Measurements from ENCODE around the gene CORO2A. TPM values are rescaled to one million over a fixed set of nuclear protein-coding genes. Genes with fewer than 3 reads are reported as not detected.
"Not testable (repeated sequence)": the region's sequence is repeated elsewhere in the genome, so short reads cannot be mapped to it uniquely, and the experiment has no call there.

Gene CORO2A
- total RNA-seq, 1 donor from 2014 or later, result 26.1 TPM

DNA sequence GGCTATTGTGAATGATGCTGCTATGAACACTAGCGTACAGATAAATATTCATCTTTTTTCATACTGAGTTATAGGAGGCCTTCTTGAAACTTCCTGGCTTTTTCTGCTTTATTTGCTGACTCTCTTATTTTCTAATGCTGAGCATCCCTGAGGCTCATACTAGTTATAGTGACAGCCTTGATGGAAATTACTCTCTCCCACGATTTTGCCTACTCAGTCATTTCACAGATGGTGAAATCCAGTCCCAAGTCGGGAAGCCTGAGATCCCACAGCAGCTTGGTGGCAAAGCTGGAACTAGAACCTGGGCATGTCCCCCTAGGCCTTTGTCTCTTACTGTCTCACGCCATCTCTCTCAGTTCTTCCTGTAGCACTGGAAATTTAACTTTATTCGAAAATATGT, 113.5 kb downstream of the CORO2A start:
- Histone ChIP-seq H3K4me1 (peaks cover 32% of the 10 kb centered on the region), H3K27ac (no peak overlapping the region), H3K9me3 (no peaks in the 10 kb centered on the region), H3K4me3 (no peak overlapping the region), H3K36me3 (peaks cover 65% of the 10 kb centered on the region), H3K27me3 (ENCODE audit: low read depth) (no peaks in the 10 kb centered on the region)
- ATAC-seq (no peak), DNase-seq (no peak)
- TF ChIP-seq, protein P1, sequence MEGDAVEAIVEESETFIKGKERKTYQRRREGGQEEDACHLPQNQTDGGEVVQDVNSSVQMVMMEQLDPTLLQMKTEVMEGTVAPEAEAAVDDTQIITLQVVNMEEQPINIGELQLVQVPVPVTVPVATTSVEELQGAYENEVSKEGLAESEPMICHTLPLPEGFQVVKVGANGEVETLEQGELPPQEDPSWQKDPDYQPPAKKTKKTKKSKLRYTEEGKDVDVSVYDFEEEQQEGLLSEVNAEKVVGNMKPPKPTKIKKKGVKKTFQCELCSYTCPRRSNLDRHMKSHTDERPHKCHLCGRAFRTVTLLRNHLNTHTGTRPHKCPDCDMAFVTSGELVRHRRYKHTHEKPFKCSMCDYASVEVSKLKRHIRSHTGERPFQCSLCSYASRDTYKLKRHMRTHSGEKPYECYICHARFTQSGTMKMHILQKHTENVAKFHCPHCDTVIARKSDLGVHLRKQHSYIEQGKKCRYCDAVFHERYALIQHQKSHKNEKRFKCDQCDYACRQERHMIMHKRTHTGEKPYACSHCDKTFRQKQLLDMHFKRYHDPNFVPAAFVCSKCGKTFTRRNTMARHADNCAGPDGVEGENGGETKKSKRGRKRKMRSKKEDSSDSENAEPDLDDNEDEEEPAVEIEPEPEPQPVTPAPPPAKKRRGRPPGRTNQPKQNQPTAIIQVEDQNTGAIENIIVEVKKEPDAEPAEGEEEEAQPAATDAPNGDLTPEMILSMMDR (IDR thresholded peaks at IDR 0.05), result no peak
- intact Hi-C loops (cut with DNase I), result no loop called here

DNA sequence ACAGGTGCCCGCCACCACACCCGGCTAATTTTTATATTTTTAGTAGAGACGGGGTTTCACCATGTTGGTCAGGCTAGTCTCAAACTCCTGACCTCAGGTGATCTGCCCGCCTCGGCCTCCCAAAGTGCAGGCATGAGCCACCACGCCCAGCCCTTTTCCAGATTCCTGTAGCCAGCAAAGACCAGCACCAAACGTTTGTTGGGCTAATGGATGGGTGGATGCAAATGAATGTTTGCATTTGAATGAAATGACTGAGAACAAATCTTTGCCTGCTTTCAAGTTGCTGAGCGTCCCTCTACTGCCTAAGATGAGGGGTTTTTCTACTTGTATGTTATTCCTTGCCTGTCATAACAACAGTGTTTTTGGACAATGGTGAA, 115.9 kb downstream of the CORO2A start:
- intact Hi-C loops (cut with DNase I); H3K9me3 ChIP-seq; ATAC-seq; DNase-seq; H3K27me3 ChIP-seq (ENCODE audit: low read depth); H3K4me3 ChIP-seq: not testable (repeated sequence)
- peaks cover 39% of the 10 kb centered on the region for H3K4me1 ChIP-seq
- H3K36me3 ChIP-seq, result peaks cover 41% of the 10 kb centered on the region
- peak overlapping the region; percentile 32 for H3K27ac ChIP-seq

DNA sequence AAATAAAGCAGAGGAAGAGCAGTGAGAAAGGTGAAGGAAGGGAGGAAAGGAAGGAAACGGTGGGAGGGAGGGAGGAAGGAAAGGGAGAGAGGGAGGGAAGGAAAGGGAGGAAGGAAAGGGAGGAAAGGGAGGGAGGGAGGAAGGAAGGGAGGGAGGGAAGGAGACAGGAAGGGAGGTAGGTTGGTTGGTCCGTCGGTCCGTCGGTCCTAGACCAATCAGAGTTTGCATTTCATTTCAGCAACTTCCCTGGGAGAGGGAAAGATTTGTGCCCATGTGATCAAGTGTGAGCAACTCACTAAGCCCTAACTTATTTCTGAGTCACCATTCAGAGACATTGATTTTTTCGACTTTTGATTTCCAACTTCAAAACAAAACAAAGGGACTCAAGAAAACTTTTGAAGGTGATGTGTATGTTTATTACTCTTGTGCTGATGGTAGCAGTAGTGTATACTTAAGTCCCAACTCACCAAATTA, 117.1 kb downstream of the CORO2A start:
- Histone ChIP-seq H3K9me3 (no peaks in the 10 kb centered on the region), H3K27me3 (ENCODE audit: low read depth) (no peaks in the 10 kb centered on the region), H3K4me1 (peaks cover 39% of the 10 kb centered on the region), H3K4me3 (no peak overlapping the region), H3K36me3 (peaks cover 30% of the 10 kb centered on the region), H3K27ac (peak overlapping the region; percentile 32)
- TF ChIP-seq, protein P1 (IDR thresholded peaks at IDR 0.05), result no peak
- intact Hi-C loops (cut with DNase I), result no loop called here
- no peak for DNase-seq
- peak; percentile 45 to 63 for ATAC-seq

DNA sequence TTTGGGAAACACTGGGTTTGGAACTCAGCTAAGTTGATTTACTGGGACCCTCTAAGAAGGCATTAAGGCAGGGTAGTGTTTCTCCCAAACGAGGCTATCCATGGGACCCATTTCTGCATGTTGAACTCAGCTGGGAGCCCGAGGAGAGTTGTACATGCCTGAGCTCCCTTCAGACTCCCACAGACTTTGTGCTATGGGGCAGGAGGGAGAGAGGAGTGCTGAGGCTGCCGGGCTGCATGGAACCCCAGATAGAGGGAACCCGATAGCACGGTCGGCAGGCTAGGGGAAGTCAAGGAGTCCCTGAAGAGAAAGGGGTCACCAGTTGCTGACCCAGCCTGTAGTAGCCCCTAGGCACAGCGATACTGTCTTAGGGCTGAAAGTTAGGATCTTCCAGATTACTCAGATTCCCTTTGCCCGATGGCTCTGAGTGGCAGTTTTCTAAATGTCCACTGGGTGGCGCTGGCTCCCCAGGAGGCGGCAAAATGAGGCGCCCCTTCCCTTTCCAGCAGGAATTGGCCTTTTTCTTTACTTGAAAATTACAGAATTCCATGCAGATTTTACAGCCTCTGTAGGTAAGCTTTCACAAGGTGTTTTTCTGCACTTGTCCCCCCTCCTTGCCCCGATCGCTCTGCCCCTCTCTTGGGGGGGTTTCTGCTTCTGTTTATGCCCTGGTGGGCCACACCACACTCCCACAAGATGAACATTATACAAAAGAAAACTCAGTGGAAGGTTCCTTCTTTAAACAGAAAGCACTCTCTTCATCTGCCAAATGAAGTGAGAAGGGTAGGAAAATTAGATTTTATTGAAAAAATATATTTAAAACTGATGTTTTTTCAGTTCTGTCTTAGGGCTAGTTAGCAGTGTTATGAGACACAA, 118.1 kb downstream of the CORO2A start:
- ATAC-seq (peak; percentile 78 to 81), DNase-seq (peak; percentile 70)
- TF ChIP-seq, protein P1 (IDR thresholded peaks at IDR 0.05), result peak; percentile 97
- Histone ChIP-seq H3K4me1 (peaks cover 39% of the 10 kb centered on the region), H3K27ac (peak overlapping the region; percentile 43), H3K4me3 (no peak overlapping the region), H3K36me3 (peaks cover 26% of the 10 kb centered on the region), H3K9me3 (no peaks in the 10 kb centered on the region), H3K27me3 (ENCODE audit: low read depth) (no peaks in the 10 kb centered on the region)
- intact Hi-C loops (cut with DNase I), result no loop called here

DNA sequence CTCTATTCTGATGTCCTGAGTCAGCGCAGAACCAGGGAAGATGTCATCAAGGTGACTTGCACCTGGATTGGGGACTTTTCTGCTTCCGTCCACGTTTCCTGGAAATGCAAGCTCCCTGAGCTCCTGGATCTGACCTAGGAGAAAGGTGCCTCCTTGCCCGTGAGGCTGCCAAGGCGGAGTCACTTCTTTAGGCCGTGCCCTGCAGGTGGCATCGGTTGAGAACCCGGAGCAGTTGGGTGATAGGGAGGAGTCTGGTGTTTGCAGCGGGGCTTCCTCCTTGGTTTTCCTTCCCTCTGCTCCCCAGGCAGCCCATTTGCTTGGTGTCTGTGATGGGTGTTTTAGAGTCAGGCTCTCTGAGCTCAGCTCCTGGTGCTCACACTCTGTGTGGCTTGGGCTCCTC, 120.7 kb downstream of the CORO2A start:
- ATAC-seq, result no peak
- Histone ChIP-seq H3K4me3 (no peak overlapping the region), H3K4me1 (peaks cover 39% of the 10 kb centered on the region), H3K36me3 (peaks cover 14% of the 10 kb centered on the region), H3K27ac (peak overlapping the region; percentile 59), H3K9me3 (no peaks in the 10 kb centered on the region), H3K27me3 (ENCODE audit: low read depth) (no peaks in the 10 kb centered on the region)
- intact Hi-C loops (cut with DNase I), result no loop called here
- no peak for DNase-seq
- TF ChIP-seq, protein P1 (IDR thresholded peaks at IDR 0.05), result no peak

Small RNA genes within 50 kb of the gene (microRNA-seq; reads per million reads assigned to microRNA genes)
- gene MIR6854 (ENCODE audit: borderline number of aligned reads), result not detected

Other genes starting within 250 kb of the CORO2A start
- gene ANP32B, start 209.3 kb downstream of the CORO2A start, total RNA-seq, result 120 TPM
- 61.9 TPM for gene NANS, start 135.9 kb downstream of the CORO2A start, total RNA-seq
- gene TRIM14, start 73.4 kb downstream of the CORO2A start, total RNA-seq, result 82.5 TPM
- 64.3 TPM for gene TBC1D2, start 63.0 kb upstream of the CORO2A start, total RNA-seq